Measurements from ENCODE around the gene SLC23A2.

DNA sequence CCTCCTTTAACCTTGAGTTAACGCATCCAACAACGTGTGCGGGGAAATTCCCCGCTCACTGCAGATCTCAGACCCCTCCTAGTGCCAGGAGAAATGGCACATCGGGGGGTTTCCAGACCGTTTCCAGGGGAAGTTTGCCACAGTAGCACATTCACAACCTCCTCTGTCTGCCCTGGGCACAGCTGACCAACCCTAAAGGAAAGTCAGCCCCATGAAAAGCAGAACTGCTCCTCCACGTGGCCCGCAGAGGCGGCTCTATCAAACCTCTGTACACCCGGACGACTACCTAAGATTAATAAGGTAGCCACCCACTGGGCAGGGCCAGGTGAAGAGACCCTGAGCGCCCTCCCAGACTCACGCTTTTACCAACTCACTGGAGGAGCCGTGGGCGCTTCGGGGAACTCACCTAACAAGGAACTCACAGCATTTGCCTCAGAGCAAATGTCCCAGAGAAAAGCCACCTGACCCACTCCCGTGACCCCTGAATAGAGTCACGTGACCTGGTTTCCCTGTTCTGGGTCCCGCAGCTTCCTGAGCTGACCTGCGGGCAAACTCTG lies 186.5 kb downstream of the SLC23A2 start:
- TF ChIP-seq, protein P1, sequence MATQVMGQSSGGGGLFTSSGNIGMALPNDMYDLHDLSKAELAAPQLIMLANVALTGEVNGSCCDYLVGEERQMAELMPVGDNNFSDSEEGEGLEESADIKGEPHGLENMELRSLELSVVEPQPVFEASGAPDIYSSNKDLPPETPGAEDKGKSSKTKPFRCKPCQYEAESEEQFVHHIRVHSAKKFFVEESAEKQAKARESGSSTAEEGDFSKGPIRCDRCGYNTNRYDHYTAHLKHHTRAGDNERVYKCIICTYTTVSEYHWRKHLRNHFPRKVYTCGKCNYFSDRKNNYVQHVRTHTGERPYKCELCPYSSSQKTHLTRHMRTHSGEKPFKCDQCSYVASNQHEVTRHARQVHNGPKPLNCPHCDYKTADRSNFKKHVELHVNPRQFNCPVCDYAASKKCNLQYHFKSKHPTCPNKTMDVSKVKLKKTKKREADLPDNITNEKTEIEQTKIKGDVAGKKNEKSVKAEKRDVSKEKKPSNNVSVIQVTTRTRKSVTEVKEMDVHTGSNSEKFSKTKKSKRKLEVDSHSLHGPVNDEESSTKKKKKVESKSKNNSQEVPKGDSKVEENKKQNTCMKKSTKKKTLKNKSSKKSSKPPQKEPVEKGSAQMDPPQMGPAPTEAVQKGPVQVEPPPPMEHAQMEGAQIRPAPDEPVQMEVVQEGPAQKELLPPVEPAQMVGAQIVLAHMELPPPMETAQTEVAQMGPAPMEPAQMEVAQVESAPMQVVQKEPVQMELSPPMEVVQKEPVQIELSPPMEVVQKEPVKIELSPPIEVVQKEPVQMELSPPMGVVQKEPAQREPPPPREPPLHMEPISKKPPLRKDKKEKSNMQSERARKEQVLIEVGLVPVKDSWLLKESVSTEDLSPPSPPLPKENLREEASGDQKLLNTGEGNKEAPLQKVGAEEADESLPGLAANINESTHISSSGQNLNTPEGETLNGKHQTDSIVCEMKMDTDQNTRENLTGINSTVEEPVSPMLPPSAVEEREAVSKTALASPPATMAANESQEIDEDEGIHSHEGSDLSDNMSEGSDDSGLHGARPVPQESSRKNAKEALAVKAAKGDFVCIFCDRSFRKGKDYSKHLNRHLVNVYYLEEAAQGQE (IDR thresholded peaks at IDR 0.05; ENCODE audit: insufficient read depth in 1 of 2, low read depth in 2 of 2, low read length in 2 of 2): no peak
- no peak for TF ChIP-seq POLR2AphosphoS5 (IDR thresholded peaks at IDR 0.05; ENCODE audit: low read depth, low read length)

All from PFSK-1 (cell line).